K562 (cell line): ENCODE results near the gene ZDHHC22.

ENCODE experiments used
- FOXP1 ChIP-seq: sonication (generic); formaldehyde crosslinking; IDR thresholded peaks from 2 replicates; pipeline ENCODE4 v1.8.0; 2022; ENCODE audit warnings: mild to moderate bottlenecking, missing genetic modification reagents
- HCFC1 ChIP-seq: IDR thresholded peaks from 2 replicates; pipeline ENCODE4 v1.6.1; 2012; ENCODE audit warnings: low read depth, low read length, improper control_type of control experiment
- KLF10 ChIP-seq: fragments of 250-450 bp; sonication (Bioruptor Pico); IDR thresholded peaks from 2 replicates; pipeline ENCODE4 v1.6.1; 2021; ENCODE audit warnings: matching md5 sums
- MAX ChIP-seq: sonication (generic); formaldehyde crosslinking; IDR thresholded peaks from 2 replicates; pipeline ENCODE4 v1.9.0; 2022; ENCODE audit warnings: mild to moderate bottlenecking, missing genetic modification reagents
- NONO ChIP-seq, 2 experiments: fragments of 200-400 bp in 1 of 2; fragments of 450-650 bp in 1 of 2; formaldehyde crosslinking in 1 of 2; IDR thresholded peaks; 2 replicates each; pipeline ENCODE4 v1.6.1; 2017; ENCODE audit warnings: low read depth in 2 of 2, mild to moderate bottlenecking in 2 of 2, moderate library complexity in 2 of 2, low read length in 1 of 2
- RFX5 ChIP-seq: IDR thresholded peaks from 2 replicates; pipeline ENCODE4 v1.6.1; 2011; ENCODE audit warnings: low read depth, mild to moderate bottlenecking, improper control_type of control experiment, low read length
- SRSF9 ChIP-seq: fragments of 200-400 bp; formaldehyde crosslinking; IDR thresholded peaks from 2 replicates; pipeline ENCODE4 v1.6.1; 2017; ENCODE audit warnings: low read depth, low read length, borderline replicate concordance
- U2AF1 ChIP-seq: fragments of 200-400 bp; formaldehyde crosslinking; optimal IDR thresholded peaks from 2 replicates; pipeline ENCODE3; 2017; ENCODE audit warnings: mild to moderate bottlenecking, low read depth, low read length, moderate library complexity
- ZBTB17 ChIP-seq: fragments of 450-650 bp; formaldehyde crosslinking; IDR thresholded peaks from 2 replicates; pipeline ENCODE4 v1.4.0; 2020; ENCODE audit warnings: mild to moderate bottlenecking
- TF ChIP-seq, protein P1 (sequence below), 3 experiments: IDR thresholded peaks in 2 of 3; conservative IDR thresholded peaks in 1 of 3; 2 replicates each; pipeline ENCODE4 v1.5.1; 2011 to 2012; ENCODE audit warnings: low read length in 3 of 3, mild to moderate bottlenecking in 3 of 3, control low read depth in 2 of 3, improper control_type of control experiment in 1 of 3, inconsistent platforms in 1 of 3, low read depth in 1 of 3, mixed read lengths in 1 of 3, moderate library complexity in 1 of 3; ENCODE audit not compliant: insufficient read depth in 2 of 3

DNA sequence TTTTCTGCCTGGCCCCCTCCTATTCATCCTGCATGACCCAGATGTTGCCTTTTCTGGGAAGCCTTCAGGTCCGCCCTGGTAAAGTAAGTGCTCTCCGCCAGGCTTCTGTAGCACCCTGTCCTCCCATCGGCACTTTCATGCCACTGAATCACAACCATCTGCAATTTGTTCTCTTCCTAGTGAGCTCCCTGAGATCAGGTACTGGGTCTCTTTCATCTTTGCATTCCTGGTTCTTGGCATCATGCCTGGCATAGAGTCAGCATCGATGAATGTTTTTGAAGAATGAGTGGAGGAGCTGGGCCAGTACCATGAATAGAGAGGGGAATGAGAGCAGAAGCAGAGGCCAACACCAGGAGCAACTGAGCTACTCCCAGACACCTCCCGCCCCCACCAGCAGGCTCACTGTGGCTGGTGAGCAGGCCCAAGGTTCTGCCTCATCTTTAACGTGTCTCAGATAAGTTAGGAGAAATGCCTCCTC, 13.1 kb downstream of the ZDHHC22 start:
- TF ChIP-seq KLF10 (CRISPR knock-in tag) (no peak), NONO (IDR thresholded peaks at IDR 0.05; ENCODE audit: low read depth in 2 of 2, low read length in 1 of 2) (no peak), RFX5 (no peak), SRSF9 (no peak), U2AF1 (no peak), ZBTB17 (CRISPR knock-in tag) (no peak), HCFC1 (no peak), MAX (no peak), FOXP1 (CRISPR knock-in tag) (no peak)
- TF ChIP-seq, protein P1, sequence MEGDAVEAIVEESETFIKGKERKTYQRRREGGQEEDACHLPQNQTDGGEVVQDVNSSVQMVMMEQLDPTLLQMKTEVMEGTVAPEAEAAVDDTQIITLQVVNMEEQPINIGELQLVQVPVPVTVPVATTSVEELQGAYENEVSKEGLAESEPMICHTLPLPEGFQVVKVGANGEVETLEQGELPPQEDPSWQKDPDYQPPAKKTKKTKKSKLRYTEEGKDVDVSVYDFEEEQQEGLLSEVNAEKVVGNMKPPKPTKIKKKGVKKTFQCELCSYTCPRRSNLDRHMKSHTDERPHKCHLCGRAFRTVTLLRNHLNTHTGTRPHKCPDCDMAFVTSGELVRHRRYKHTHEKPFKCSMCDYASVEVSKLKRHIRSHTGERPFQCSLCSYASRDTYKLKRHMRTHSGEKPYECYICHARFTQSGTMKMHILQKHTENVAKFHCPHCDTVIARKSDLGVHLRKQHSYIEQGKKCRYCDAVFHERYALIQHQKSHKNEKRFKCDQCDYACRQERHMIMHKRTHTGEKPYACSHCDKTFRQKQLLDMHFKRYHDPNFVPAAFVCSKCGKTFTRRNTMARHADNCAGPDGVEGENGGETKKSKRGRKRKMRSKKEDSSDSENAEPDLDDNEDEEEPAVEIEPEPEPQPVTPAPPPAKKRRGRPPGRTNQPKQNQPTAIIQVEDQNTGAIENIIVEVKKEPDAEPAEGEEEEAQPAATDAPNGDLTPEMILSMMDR (IDR thresholded peaks at IDR 0.05 in 2 of 3, conservative IDR thresholded peaks at IDR 0.05 in 1 of 3; ENCODE audit: insufficient read depth in 2 of 3, low read depth in 1 of 3, low read length in 3 of 3) = no peak
